WI38 (cell line): ENCODE data around the gene NLRP1.

Experiments
- H3K4me3 ChIP-seq: 2 replicates; pipeline ENCODE4 v1.5.1; 2011; ENCODE audit warnings: low read depth, mild to moderate bottlenecking, control low read depth, low read length
- CTCF ChIP-seq: IDR thresholded peaks from 2 replicates; pipeline ENCODE4 v1.5.1; 2012; ENCODE audit warnings: low read depth, mild to moderate bottlenecking, control low read depth, low read length

The NLRP1 gene

GRCh38 chr17:5588584-5588983 is 4.3 kb upstream of the NLRP1 start:
- H3K4me3 ChIP-seq: no peak overlapping the region
- no peak for TF ChIP-seq CTCF

GRCh38 chr17:5587438-5588032 is 3.2 kb upstream of the NLRP1 start:
- peak; percentile 79 for TF ChIP-seq CTCF
- no peak overlapping the region for H3K4me3 ChIP-seq

GRCh38 chr17:5585836-5586521 is 1.7 kb upstream of the NLRP1 start:
- H3K4me3 ChIP-seq: no peak overlapping the region
- TF ChIP-seq CTCF: no peak

- TF ChIP-seq CTCF: no peak
Observed at GRCh38 chr17:5585287-5585794, 1.0 kb upstream of the NLRP1 start.

GRCh38 chr17:5583426-5584382 is 605 bp downstream of the NLRP1 start:
- TF ChIP-seq CTCF: no peak
- H3K4me3 ChIP-seq: peak overlapping the region; percentile 65

More at GRCh38 chr17:5585287-5585794, 1.0 kb upstream of the NLRP1 start:
- no peak overlapping the region for H3K4me3 ChIP-seq

GRCh38 chr17:5582209-5583185 is 1.8 kb downstream of the NLRP1 start:
- peak overlapping the region; percentile 65 for H3K4me3 ChIP-seq
- TF ChIP-seq CTCF: no peak
